A204.1 (cell line): ENCODE results near the gene RFX8.
"Not testable (repeated sequence)": the region's sequence is repeated elsewhere in the genome, so short reads cannot be mapped to it uniquely, and the experiment has no call there.

Source experiments
- FAIRE-seq: peaks from 2 replicates; lab custom pipeline; 2012; peaks lifted over from hg19 to GRCh38; lab: Jason Lieb, UNC

Gene RFX8

DNA sequence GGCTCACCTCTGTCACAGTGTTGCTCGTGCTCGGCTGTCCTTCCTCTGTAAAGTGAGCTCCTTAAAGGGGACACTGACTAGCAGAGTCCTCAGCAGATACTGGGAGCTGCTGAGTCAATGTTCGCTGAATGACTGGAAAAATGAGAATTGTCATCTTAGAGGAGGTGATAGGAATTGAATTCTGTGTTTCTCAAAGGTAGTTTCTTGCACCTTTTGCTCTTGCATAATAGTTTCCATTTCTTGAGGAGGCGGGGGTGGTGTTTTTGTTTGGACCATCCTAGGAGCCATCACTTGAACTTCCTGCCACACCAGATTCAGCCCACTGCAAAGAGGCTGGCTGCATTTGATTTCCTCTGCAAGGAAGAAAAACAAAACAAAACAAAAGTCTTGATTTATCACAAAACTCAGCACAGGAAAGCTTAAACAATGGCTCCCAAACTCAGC is 11.4 kb upstream of the RFX8 start:
- FAIRE-seq, result no peak

DNA sequence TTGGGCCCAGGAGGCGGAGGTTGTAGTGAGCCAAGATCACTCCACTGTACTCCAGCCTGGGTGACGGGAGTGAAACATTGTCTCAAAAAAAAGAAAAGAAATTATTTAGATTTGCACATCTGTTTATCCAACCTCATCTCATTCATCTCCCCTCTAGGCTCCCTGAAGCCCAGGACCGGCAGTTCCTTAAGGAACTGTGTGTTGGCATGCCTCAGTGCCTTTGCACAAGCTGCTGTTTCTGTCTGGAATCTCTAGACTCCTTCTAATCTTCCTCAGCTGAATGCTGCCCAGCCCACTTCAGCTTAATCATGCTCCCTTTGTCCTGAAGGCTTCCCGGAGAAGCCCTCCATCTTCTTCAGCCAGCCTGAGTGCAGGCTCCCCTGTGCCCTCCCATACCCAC is 10.9 kb upstream of the RFX8 start:
- FAIRE-seq, result no peak

DNA sequence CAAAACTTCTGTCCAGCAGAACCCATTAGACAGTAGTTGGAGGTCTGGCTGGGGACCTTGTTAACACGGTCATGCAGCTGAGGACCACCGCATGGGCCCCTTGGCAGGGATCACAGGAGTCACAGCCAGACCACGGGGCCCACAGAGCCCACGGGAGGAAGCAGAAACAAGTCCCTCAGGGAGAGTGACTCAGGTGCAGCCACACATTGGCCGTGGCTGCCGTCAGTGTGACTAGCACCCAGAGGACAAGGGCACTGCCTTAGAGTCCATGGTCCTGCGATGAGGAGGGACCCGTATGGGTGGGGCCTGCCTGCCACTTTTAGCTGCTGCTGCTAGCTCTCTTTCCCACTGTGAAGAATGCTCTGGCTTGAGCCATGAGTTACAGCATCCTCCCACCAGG is 5.9 kb upstream of the RFX8 start:
- no peak for FAIRE-seq

DNA sequence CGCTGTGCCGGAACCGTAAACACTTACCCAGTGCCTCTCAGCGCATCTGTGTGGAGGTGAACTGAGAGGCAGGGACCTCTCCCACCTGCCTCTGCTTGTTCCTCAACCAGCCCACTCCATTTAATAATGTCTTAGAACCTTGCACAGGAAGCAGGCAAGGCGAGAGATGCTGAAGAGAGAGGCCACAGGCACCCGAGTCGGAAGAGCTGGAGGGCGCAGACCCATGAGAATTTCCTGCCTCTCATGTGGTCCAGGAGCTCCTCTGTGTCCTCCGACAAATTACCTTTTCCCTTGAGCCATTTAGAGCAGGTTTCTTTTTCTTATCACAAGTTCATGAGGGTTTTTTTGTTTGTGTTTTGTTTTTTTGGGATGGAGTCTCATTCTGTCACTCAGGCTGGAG is 4.9 kb upstream of the RFX8 start:
- no peak for FAIRE-seq

DNA sequence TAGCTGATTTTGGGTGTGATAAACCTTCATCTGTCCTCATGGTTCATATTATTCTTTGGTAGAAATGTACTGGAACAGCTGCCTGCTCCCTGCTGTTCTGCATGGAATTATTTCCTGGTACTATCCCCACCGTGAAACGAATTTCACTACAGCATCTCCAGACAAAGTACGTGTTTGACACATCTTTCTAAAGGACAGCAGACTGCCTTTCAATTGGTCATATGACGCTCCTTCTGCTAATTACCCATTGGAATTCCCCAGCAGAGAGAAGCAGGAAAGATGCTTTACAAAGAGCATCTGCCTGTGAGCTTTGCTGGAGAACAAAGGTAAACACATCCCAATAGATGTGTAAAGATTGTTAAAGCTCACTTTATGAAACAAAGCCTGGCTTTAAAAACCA is 4.4 kb upstream of the RFX8 start:
- no peak for FAIRE-seq

DNA sequence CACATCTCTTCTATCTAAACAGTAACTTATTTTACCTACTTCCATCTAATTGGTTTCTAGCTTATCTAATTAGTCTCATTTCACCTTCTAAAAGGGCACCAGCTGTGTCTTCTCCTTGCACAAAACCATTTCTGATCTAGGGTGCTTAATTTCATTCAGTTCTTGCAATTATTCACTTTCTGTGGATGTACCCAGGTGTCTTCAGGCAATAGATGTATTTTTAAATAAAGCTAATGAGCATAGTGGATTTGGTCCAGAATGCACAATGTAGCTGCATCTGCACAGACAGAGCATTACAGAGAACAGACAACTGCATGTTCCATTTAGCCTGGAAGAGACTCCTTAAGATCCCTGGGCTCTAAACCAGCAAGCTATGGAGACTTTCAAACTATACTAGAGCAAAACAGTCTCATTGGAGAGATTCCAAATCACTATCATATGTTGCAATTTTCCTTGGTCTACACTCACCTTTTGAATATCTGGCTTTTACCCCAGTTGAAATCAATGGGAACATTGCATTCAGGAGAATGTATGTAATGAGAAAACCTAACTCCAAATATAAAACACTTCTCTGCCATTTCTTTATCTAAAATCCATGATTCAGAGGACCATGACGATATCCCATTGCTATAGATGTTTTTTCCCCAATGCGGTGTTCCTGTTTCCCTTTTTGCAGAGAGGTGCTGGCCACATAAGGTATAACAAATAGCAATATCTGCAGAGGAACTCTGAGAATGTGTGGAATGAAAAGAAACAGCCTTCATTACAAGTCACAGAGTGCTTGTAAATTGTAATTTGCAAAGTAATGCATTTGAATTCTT is 3.5 kb upstream of the RFX8 start:
- FAIRE-seq, result no peak

DNA sequence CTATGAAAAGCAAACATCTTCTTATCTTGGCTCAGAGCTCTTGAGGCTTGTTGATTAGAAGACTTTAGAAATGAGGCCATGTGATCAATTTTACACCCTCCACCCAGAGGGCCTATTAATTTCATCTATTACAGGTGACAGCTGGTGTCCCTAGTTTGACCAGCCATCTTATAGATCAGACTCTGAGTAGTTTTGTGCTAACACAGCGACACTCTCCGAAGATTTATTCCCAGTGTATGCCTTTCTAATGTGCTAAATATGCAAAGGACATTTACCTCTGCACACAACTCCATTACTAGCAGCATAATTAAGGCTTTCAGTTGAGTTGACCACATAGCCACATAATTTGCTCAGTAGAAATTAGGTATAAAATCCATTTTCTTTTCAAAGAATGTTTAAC is 2.6 kb upstream of the RFX8 start:
- no peak for FAIRE-seq

DNA sequence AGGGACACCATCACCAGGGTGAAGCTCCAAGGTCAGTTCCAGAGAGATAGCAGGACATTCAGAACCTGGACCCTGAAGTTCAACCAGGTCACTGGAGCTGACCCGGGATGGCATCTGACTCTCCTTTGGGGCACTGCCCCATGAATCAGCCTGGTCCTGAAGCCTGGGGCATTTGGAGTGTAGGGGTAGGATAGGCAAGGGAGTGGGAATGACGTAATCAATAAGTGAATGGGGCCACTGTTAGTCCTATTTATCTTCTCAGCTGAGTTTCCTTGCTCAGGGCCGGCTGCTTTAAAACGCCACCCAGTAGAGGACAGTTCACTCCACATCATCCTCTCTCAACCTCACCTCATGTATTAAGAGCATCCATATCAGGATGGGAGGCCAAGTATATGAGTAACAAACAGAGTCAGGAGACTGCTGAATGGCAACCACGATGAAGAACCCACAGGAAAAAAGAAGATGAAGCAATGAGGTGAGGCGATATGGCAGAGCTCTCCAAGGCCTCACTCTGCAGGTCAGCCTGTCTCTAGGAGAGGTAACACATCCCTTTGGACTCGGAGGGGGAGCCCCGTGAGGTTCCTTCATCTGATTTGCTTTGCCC is 1.8 kb upstream of the RFX8 start:
- no peak for FAIRE-seq

DNA sequence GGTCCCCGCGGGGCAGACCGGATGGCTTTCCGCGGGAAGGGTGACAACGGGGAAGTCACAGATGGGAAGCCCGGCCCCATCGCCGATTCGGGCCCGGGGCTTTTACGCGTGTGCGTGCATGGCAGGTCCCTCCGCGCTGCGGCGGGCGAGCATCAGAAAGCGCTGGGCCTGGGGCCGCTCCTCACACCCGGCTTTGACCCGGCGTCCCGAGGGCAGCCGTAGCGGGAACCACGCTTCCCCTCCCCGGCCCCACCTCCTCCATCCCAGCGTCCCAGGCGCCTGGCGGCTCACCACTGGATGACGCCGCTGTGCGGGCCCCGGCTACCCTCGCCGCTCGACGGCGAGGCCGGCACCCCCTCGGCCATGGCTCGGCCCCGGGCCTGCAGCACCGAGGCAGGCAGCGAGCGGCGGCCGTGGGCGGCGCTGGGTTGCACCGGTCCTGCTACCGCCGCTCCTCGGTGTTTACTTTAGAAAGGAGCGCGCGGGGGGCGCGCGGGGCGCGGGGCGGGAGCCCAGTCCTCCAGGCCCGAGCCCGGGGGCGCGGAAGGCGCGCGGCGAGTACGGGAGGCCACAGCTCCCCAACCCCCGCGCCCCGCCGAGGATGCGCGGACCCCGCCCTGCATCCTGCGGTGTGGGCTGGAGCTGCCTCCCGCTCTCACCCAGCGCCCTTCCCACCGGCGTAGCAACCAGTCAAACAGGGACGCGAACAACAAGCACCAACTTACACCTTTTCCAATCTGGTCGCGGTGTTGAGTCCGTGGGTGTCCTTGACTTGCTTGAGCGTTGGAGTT is 806 bp downstream of the RFX8 start:
- no peak for FAIRE-seq

DNA sequence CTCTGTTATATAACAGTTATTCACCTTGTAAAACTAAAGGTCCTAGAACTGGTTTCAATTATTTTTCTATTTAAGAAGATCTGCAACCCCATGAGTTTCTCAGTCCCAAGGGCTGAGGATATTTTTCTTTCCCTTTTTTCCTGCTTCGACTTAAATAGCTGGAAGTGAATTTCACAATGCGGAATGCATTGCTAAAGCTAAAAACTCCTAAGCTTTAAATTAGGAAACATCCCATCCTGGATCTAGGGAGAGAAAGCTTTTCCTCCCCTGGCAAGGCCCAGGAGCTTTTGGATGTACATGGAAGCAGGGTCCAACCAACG is 1.4 kb downstream of the RFX8 start:
- FAIRE-seq, result no peak

DNA sequence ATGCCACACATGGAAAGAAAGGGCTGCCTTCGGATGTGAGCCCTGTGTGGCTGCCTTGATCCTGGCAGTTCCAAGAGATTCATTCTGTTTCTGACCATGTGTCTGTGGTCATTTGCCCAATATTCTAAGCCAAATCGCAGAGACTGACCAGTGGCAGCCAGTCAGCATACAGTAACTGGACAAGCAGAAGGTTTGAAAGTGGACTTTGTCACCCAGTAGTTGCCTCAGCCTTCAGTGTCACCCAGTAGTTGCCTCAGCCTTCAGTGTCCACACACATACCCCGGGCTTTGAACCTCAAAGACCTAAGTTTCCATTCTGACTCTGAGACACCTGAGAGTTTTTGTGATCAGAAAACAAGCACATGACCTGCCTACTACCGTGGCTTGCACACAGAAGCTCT is 5.0 kb downstream of the RFX8 start:
- FAIRE-seq, result no peak

DNA sequence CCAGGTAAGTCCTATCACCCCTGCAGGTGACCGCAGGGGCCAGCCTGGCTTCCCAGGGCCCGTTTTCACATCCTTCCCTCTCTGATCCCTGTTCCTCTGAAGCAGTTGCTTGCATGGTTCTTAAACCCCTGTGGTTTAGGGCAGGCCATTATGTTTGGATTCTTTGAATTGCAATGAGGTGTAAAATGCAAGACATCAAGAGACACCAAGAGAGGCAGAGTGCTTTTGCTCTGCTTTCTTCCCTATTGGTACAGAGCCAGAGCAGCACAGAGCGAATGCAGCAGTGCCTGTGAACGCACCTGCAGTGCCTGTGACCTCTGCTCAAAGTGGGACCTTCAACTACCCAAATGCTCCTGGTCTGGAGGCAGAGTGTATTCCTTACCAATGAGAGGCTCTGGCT is 7.6 kb downstream of the RFX8 start:
- FAIRE-seq, result no peak

DNA sequence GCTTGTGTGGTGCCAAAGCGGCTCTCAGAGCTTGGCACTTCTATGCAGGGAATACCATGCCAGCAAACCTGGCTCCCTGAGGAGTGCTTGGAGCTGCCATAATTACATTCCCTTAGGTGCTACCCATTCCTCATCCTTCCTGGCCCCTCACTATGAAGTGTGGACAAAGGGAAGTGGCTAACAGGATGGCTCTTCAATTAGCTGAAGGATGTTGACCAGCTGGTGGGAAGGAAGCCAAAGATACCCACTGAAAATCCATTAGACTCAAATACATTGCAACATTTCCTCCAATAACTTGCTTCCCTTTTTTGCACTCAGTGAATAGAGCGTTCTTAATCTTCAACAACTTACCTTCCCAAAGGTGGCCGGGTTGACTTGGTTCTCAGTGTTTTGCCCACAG is 8.5 kb downstream of the RFX8 start:
- no peak for FAIRE-seq

DNA sequence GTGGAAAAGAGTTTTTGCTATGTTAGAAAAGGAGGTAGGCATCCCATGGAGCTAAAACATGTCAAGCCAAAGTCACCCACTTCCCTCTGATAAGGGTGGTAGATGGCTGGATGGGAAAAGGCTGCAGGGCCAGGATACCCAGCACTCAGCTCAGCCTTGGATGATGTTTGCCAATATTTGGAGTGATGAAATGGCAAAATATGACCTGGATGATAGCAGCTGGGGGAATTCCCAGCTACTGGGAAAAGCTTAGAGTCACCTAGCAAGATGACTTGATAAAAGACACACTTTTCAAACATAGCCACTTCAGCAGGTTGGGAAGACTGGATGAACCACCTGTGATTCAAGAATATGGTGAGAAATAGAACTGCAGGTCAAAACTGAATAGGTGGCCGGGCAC is 10.1 kb downstream of the RFX8 start:
- no peak for FAIRE-seq

DNA sequence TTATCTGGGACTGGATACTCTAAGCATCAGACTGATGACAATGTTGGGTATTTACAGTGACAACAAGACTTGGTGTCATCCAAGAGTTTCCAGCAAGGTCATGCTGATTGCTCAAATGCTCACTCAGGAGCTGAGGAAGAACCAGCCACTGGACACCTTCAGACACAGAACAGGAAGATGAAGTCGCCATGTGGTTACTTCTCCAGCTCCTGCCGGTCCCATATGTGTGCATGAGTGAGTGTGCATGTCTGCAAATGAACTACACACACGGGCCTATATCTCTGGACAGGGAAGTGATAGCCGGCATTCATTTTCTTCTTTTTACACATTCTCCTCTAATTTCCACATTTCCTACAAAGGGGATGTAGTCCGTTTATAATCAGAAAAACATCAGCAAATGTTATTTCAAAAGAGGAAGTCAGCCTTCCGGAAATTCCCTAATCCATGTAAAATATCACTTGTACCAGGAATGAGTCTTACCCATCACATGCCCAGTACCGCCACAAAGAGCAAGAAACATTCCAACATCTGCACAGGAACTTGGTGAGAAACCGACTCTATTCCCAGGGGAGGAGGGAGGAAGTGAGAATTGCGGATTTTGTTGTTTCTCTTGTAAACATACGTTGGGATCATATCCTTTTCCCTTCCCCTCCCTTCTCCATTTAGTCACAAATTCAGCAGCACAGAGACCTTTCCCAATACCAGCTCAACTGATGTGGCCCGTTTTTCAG is 10.8 kb downstream of the RFX8 start:
- FAIRE-seq, result no peak

DNA sequence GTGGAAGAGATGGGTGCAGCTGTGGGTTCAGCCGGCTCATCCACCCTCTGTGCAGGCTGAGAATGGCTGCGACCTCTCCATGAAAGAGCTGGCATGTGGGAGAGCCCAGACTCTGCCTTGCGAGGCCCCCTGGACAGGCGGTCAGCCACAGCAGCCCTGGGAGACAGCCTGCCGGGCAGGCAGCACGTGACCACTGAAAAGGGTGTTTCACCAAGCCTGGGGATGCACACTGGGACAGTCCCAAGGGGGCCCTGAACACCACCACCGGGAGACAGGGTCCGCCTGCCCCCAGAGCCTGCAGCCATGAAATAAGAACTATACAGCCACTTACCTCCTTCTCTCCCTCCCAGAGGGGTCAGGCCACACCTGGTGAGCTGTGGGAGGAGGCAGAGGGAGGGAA is 11.5 kb downstream of the RFX8 start:
- no peak for FAIRE-seq

DNA sequence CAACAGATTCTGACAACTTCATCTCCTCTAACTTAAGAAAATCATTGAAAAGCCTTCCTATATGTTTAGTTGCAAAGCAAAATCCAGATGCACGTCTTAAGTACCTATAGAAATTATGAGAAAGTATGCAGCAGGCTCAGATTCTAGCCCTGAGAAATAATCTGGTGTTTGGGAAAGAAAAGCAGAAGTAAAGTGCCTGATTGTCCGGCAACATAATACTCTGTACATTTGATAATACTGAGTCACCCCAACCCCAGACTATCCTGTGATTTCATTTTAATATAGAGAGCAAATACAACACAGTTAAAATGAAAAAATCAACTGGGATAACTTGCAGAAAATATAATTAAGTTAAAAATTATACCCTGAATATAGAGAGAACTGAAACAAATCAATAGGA is 13.5 kb downstream of the RFX8 start:
- no peak for FAIRE-seq

DNA sequence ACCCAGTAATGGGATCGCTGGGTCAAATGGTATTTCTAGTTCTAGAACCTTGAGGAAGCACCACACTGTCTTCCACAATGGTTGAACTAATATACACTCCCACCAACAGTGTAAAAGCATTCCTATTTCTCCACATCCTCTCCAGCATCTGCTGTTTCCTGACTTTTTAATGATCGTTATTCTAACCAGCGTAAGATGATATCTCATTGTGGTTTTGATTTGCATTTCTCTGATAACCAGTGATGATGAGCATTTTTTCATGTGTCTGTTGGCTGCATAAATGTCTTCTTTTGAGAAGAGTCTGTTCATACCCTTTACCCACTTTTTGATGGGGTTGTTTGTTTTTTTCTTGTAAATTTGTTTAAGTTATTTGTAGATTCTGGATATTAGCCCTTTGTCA is 20.5 kb downstream of the RFX8 start:
- not testable (repeated sequence) for FAIRE-seq

DNA sequence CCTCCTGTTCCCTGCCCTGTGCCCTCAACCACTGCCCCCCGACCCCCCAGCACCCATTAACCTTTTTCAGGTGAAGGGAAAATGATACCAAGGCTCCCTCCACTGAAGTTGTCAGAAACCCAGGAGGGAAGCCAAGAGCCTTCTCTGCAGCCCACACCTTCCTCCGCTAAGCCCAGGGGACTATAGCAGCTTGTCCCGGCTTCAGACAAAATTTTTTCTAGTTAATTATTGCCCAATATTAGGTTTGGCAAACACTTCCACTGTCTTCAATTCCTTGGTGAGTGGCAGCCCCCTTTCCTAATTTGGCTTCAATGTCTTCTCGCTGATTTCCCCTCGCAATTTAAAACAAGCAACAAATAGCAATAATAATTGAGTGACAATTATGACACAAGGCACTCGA is 23.9 kb downstream of the RFX8 start:
- no peak for FAIRE-seq

DNA sequence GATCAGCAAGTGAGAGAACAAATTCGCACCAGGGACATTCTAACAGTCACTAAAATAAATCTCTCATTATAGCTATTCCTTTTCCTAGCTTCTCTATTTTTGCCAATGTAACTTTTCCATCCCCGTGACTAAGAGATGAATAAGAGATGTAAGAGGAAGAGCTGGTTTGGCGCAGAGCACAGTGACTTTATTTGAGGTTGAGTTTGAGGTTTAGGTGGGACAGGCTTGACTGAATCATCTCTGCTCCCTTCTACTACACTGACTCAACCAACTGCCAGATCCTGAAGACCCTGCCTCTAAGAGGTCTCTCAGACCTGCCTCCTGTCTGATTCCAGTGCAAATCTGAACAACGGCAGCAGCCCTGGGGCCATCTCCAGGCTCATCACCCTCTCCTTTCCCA is 28.0 kb downstream of the RFX8 start:
- FAIRE-seq, result no peak

DNA sequence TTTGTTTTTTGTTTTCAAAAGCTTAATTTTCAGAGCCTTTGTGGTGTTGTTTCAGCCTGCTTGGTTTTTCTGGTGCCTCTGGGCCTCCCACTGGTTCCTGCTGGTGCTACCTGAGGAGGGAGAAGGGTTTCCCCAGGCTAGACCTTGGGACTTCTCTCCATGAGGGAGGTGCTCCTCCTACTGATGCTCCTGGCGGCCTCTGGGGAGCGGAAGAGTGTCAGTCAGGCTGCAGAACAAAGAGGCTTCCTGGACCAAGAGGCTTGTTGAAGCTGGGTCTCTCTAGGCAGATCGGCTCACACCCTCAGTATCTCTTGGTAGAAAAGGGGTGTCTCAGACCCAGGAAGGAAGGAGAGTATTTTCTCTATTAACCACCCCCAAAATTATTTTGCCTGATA is 32.2 kb downstream of the RFX8 start:
- no peak for FAIRE-seq

DNA sequence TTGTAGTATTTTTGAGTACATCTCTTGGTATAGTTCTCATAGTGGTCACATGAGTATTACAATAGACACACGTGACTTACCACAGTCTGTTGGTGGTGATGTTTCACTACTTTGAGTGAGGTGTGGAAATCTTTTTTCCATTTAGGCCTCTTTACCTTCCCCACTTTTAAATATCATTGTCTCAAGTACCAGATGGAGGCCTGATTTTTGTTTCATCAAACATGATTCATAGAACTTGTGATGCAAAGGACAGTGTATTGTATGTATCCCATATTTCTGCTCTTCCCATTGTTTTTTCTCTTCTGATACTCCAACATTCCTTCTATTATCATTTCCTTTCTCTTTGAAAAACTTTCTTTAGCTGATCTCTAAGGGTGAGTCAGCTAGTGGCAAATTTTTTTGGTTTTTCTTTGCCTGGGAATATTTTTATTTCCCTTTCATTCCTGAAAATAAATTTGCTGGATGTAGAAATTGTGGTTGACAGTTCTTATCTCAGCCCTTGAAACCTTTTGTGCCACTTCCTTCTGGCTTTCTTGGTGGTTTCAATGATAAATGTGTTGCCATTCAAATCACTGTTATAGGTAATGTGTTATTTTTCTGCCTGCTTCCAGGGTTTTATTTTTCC is 32.8 kb downstream of the RFX8 start:
- FAIRE-seq, result no peak
